ENCODE results near the gene CD300A. TPM values are rescaled to one million over a fixed set of nuclear protein-coding genes. Genes with fewer than 3 reads are reported as not detected.
A peak's percentile ranks its signal among the peaks of the same experiment; 100 is the strongest.

Gene CD300A
- total RNA-seq, 1 donor from 2014 or later: not detected

- no peak overlapping the region for H3K4me3 ChIP-seq (ENCODE audit: low read depth, low read length)
- TF ChIP-seq CTCF (conservative IDR thresholded peaks at IDR 0.05; ENCODE audit: low read depth, low read length): no peak
- DNase-seq (ENCODE audit: low read depth): no peak
These were observed 24.9 kb upstream of the CD300A start for GRCh38 chr17:74441537-74441936.

DNA sequence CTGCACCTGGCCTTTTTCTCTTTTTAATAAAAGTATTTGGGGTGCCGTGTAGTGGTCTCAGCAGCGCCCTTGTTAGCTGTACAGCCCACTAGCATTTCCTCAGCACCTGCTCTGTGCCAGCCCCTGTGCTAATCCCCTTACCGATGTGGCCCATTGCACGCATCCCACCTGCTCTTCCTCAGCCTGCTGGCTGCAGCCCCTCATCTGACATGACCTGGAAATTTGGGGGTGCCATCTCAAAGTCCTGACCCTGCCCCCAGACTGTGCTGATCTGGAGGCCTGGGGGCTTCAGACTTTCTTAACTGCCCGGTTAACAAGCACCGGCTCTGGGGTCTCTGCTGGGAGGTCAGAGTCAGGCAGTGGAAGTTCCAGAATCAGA, 24.2 kb upstream of the CD300A start:
- TF ChIP-seq CTCF (conservative IDR thresholded peaks at IDR 0.05; ENCODE audit: low read depth, low read length): no peak
- no peak for DNase-seq (ENCODE audit: low read depth)
- H3K4me3 ChIP-seq (ENCODE audit: low read depth, low read length): peak overlapping the region; percentile 24

- no peak for TF ChIP-seq CTCF (conservative IDR thresholded peaks at IDR 0.05; ENCODE audit: low read depth, low read length)
- peak overlapping the region; percentile 24 for H3K4me3 ChIP-seq (ENCODE audit: low read depth, low read length)
- DNase-seq (ENCODE audit: low read depth): no peak
These were observed 23.5 kb upstream of the CD300A start for GRCh38 chr17:74442670-74443515.

DNA sequence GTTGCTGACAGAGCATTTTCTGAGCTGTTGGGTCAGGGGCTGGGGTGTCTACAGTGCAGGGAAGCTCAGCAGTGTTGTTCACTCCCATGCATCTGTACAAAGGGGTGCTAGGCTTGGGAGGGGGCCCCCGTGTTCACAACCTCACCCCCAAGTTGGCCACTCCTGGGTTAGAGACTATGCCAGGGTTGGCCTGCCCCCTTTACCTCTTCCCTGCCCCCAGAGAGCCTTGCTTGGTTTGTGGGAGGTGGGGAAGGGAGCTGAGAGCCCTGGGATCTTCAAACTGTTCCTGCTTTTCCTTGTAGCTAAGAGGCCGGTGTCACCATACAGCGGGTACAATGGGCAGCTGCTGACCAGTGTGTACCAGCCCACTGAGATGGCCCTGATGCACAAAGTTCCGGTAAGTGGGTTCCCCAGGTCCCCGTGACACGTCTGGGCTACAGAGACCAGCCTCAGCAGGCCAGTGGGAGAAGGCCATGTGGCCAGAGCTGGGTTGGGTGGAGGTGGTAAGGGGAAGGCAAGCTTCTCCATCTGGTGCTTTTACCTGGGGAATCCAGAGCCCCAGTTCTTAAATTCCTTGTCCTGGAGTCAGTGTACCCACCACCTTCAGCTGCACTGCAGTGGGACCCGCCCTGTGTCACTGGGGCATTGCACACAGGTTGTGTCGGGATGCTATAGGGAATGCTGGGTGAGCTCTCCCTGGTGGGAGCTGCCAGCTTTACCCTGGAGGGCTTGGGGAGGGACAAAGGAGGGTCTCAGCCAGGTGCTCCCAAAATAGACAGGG, 22.7 kb upstream of the CD300A start:
- DNase-seq (ENCODE audit: low read depth): no peak
- peak overlapping the region; percentile 11 for H3K4me3 ChIP-seq (ENCODE audit: low read depth, low read length)
- TF ChIP-seq CTCF (conservative IDR thresholded peaks at IDR 0.05; ENCODE audit: low read depth, low read length): no peak

DNA sequence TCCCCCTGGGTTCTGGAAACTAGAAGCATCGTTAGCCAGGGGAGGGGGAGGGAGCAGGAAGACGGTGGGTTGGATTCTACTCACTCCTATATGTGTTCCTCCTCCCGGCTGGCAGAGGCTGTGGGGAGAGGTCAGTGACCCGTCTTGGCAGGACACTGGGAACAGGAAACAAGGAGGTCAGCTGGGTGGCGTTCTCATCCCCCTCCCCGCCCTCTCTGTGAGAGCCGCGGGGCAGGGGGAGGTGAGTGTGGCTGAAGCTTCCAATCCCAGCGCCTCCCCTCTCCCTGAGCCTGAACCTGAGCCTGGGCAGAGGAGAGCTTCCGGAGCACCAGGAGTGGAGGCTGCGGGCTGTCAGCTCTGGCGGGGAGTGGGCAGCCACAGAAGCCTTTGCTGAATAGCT, 22.0 kb upstream of the CD300A start:
- TF ChIP-seq CTCF (conservative IDR thresholded peaks at IDR 0.05; ENCODE audit: low read depth, low read length): no peak
- no peak for DNase-seq (ENCODE audit: low read depth)
- no peak overlapping the region for H3K4me3 ChIP-seq (ENCODE audit: low read depth, low read length)

DNA sequence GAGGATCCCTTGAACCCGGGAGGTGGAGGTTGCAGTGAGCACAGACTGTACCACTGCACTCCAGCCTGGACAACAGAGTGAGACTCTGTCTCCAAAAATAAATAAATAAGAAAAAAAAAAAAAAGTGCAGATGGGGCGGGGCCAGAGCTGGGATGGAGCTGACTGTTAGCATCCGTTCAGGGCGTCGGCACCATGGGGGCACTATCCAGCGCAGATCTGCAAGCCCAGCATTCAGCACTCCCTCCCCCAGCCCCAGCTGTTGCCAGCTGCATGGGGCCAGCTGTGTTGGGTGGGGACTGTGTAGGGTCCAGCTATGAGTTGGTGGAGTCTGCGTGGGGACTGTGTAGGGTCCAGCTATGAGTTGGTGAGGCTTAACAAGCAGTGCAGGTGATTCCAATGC, 21.3 kb upstream of the CD300A start:
- no peak overlapping the region for H3K4me3 ChIP-seq (ENCODE audit: low read depth, low read length)
- DNase-seq (ENCODE audit: low read depth): no peak
- TF ChIP-seq CTCF (conservative IDR thresholded peaks at IDR 0.05; ENCODE audit: low read depth, low read length): no peak

Measured in epithelial cell of proximal tubule (primary cell).